ENCODE results near the gene SLC24A2. TPM values are rescaled to one million over a fixed set of nuclear protein-coding genes. Genes with fewer than 3 reads are reported as not detected.

The SLC24A2 gene
- total and polyA plus RNA-seq, 10 of the 15 experiments (the other 5 are each of a cell fraction or from before 2014, with no cell fraction given), result not detected

- TF ChIP-seq, protein P1, sequence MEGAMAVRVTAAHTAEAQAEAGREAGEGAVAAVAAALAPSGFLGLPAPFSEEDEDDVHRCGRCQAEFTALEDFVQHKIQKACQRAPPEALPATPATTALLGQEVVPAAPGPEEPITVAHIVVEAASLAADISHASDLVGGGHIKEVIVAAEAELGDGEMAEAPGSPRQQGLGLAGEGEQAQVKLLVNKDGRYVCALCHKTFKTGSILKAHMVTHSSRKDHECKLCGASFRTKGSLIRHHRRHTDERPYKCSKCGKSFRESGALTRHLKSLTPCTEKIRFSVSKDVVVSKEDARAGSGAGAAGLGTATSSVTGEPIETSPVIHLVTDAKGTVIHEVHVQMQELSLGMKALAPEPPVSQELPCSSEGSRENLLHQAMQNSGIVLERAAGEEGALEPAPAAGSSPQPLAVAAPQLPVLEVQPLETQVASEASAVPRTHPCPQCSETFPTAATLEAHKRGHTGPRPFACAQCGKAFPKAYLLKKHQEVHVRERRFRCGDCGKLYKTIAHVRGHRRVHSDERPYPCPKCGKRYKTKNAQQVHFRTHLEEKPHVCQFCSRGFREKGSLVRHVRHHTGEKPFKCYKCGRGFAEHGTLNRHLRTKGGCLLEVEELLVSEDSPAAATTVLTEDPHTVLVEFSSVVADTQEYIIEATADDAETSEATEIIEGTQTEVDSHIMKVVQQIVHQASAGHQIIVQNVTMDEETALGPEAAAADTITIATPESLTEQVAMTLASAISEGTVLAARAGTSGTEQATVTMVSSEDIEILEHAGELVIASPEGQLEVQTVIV (IDR thresholded peaks at IDR 0.05; ENCODE audit: borderline replicate concordance, partially characterized antibody), result no peak
- TF ChIP-seq ZNF207 (IDR thresholded peaks at IDR 0.05; ENCODE audit: borderline replicate concordance), result no peak
- no peak for TF ChIP-seq GABPA (IDR thresholded peaks at IDR 0.05; ENCODE audit: low read depth)
- TF ChIP-seq IRF3 (IDR thresholded peaks at IDR 0.05), result no peak
- TF ChIP-seq, protein P2, sequence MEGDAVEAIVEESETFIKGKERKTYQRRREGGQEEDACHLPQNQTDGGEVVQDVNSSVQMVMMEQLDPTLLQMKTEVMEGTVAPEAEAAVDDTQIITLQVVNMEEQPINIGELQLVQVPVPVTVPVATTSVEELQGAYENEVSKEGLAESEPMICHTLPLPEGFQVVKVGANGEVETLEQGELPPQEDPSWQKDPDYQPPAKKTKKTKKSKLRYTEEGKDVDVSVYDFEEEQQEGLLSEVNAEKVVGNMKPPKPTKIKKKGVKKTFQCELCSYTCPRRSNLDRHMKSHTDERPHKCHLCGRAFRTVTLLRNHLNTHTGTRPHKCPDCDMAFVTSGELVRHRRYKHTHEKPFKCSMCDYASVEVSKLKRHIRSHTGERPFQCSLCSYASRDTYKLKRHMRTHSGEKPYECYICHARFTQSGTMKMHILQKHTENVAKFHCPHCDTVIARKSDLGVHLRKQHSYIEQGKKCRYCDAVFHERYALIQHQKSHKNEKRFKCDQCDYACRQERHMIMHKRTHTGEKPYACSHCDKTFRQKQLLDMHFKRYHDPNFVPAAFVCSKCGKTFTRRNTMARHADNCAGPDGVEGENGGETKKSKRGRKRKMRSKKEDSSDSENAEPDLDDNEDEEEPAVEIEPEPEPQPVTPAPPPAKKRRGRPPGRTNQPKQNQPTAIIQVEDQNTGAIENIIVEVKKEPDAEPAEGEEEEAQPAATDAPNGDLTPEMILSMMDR (IDR thresholded peaks at IDR 0.05 in 2 of 3, conservative IDR thresholded peaks at IDR 0.05 in 1 of 3; ENCODE audit: control insufficient read depth in 2 of 3, extremely low read depth in 1 of 3, insufficient read depth in 1 of 3, low read depth in 3 of 3, low read length in 3 of 3), result no peak
- no peak for TF ChIP-seq ZZZ3 (IDR thresholded peaks at IDR 0.05; ENCODE audit: control insufficient read depth, insufficient read length, low read depth)
- TF ChIP-seq BRCA1 (IDR thresholded peaks at IDR 0.05; ENCODE audit: low read depth, low read length), result no peak
- no peak for TF ChIP-seq HCFC1 (IDR thresholded peaks at IDR 0.05; ENCODE audit: low read length)
- TF ChIP-seq SMC3 (IDR thresholded peaks at IDR 0.05; ENCODE audit: borderline replicate concordance, low read length), result no peak
- TF ChIP-seq MEF2A (IDR thresholded peaks at IDR 0.05; ENCODE audit: insufficient read depth, low read depth, low read length), result no peak
Observed at GRCh38 chr9:19800884-19801283, 12.0 kb upstream of the SLC24A2 start (continued).
